ENCODE measurements around the gene MPLKIP. TPM values are rescaled to one million over a fixed set of nuclear protein-coding genes. Genes with fewer than 3 reads are reported as not detected.
A peak's percentile ranks its signal among the peaks of the same experiment; 100 is the strongest.
"Not testable (repeated sequence)": the region's sequence is repeated elsewhere in the genome, so short reads cannot be mapped to it uniquely, and the experiment has no call there.

MPLKIP gene
- 26.2 TPM for total RNA-seq

GRCh38 chr7:40134428-40135316 is at the start of gene MPLKIP, which contains the start of gene SUGCT:
Gene MPLKIP (minus strand): TSS chr7:40134622. CDS start chr7:40134567, 55 bp downstream.
Gene SUGCT (plus strand): TSS chr7:40135005.
- peak; percentile 96 for ATAC-seq
- intact Hi-C loops (cut with DNase I), result no loop called here

GRCh38 chr7:40182452-40182851 is 48.0 kb upstream of the MPLKIP start:
- ATAC-seq, result no peak
- intact Hi-C loops (cut with DNase I), result no loop called here
- DNase-seq (ENCODE audit: low spot score), result no peak

More at GRCh38 chr7:40134428-40135316, at the start of gene MPLKIP, which contains the start of gene SUGCT:
- peak; percentile 90 for DNase-seq (ENCODE audit: low spot score)

DNA sequence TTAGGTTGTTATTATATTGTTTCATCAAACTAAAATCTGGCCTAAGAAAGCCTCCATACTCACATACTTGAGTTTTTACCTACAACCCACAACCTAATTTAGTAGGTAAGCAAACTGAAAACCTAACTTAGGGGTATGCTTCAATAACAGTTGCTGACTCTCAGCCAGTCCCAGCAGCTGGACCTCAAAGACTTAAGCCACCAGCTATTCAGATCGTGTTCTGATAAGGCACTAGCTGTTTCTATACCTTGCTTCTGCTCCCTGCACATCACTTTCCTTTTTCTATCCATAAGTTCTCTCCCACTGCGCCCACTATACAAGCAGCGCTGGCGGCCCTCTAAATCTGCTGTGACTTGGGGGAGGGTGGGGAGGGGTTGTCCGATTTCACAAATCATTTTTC is 42.6 kb upstream of the MPLKIP start:
- intact Hi-C loops (cut with DNase I), result no loop called here
- DNase-seq (ENCODE audit: low spot score) (no peak), ATAC-seq (no peak)

DNA sequence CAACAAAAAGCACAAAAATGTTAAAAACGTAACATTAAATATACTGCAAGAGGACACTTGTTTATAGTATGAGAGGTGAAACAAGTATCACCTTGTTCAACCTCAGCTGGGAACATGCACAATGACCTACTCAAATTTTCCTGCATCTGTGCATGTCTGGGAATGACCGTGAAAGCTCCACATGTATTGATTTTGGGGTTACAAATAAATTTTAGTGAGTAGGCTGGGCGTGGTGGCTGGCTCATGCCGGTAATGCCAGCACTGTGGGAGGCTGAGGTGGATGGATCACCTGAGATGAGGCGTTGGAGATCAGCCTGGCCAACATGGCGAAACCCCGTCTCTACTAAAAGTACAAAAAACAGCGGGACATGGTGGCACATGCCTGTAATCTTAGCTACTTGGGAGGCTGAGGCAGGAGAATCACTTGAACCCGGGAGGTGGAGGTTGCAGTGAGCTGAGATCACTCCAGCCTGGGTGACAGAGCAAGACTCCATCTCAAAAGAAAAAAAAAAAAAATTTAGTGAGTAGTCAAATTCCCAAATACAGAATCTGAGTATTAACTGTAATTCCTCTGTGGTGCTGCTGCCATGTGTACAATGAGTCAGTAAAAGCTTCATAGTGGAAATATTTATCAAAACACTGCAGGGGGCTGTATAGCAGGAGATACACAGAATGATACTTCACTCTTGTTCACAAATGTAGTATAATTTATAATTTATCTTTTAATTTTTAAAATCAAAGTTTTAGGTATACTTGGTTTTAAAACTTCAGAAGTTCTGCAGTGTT is 41.5 kb upstream of the MPLKIP start:
- ATAC-seq (no peak), DNase-seq (ENCODE audit: low spot score) (no peak)
- intact Hi-C loops (cut with DNase I), result no loop called here

DNA sequence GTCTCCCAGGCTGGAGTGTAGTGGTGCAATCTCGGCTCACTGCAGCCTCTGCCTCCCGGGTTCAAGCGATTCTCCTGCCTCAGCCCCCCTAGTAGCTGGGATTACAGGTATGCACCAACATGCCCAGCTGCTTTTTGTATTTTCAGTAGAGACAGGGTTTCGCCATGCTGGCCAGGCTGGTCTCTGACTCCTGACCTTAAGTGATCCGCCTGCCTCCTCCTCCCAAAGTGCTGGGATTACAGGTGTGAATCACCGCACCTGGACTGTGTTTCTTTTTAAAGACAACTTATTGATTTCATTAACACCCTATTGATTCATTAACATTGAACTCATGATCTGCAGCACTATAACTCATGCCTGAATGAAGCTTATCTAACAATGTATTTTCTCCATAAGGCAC is 40.8 kb upstream of the MPLKIP start:
- DNase-seq (ENCODE audit: low spot score); intact Hi-C loops (cut with DNase I); ATAC-seq: not testable (repeated sequence)

- intact Hi-C loops (cut with DNase I); ATAC-seq; DNase-seq (ENCODE audit: low spot score): not testable (repeated sequence)
Observed at GRCh38 chr7:40173121-40173520, 38.7 kb upstream of the MPLKIP start.

- intact Hi-C loops (cut with DNase I); ATAC-seq; DNase-seq (ENCODE audit: low spot score): not testable (repeated sequence)
Observed at GRCh38 chr7:40168266-40168665, 33.8 kb upstream of the MPLKIP start.

- ATAC-seq (no peak), DNase-seq (ENCODE audit: low spot score) (no peak)
- intact Hi-C loops (cut with DNase I), result no loop called here
Observed at GRCh38 chr7:40167291-40167690, 32.9 kb upstream of the MPLKIP start.

DNA sequence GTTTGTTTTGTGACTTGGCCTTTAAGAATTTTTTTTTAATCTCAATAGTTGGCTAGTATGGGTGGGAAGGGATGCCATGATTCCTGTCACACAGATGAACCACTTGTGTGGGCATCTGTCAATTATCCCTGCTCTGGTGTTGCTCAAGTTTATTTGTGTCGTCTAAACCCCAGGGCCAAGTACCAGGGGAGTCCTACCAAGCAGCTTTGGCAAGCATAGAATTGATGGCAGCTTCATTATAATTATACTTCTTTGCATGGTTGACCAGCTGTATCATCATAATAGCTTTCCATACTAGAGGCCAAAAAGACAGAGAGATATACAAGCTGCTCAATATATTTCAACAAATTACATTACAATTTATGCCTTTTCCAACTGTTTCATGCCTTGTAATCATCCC is 30.8 kb upstream of the MPLKIP start:
- no peak for DNase-seq (ENCODE audit: low spot score)
- intact Hi-C loops (cut with DNase I), result no loop called here
- no peak for ATAC-seq

DNA sequence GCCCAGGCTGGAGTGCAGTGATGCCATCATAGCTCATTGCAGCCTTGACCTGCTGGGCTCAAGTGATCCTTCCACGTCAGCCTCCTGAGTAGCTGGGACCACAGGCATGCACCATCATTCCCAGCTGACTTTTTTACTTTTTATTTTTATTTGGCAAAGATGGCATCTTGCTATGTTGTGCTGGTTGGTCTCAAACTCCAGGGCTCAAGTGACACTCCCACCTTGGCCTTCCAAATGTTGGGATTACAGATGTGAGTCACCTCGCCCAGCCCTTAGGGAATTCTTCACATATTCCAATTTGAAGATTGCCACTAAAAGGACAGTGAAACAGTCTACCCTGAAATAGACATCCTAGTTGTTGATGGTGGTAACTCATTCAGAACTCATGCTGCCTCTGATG is 28.1 kb upstream of the MPLKIP start:
- DNase-seq (ENCODE audit: low spot score) (no peak), ATAC-seq (no peak)
- intact Hi-C loops (cut with DNase I), result no loop called here

DNA sequence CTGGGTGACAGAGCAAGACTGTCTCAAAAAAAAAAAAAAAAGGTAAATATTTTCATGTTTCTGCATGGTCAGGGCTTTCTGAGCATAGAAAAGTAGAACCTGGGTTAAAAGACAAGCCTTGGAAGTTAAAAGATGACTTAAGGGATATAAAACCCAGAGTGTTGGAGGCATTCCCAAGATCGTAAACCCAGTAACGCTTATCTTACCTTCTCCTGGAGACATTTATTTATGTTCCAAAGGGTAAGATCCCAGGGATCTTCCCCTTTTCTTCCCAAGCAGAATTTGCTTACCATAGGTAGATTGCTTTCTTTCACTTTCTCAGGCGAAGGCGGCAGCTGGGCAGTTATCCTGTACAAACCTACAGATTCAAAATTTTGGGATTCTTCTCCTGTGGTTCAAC is 22.6 kb upstream of the MPLKIP start:
- no peak for DNase-seq (ENCODE audit: low spot score)

GRCh38 chr7:40151504-40151903 is 17.1 kb upstream of the MPLKIP start:
- intact Hi-C loops (cut with DNase I), result no loop called here
- ATAC-seq (no peak), DNase-seq (ENCODE audit: low spot score) (no peak)

More for the DNA sequence above, 22.6 kb upstream of the MPLKIP start:
- intact Hi-C loops (cut with DNase I), result no loop called here
- no peak for ATAC-seq

DNA sequence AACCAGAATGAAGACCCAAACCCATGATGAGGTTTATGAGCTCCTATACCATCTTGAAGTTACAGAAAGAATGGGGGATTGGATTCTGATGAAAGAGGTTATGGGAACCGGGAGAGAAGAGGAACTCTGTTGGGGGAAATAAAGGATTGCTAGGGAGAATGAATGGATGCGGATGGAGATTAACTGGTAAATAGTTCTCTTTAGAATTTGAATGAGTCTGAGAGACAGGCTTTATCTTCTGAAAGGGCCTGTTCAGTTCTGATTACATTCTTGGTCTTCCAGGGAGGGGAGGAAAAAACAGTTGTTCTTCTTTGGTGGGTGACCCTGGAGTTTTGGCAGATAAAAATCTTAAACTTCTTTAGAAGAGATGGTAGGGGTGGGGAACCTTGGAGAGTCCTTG is 14.2 kb upstream of the MPLKIP start:
- DNase-seq (ENCODE audit: low spot score) (no peak), ATAC-seq (no peak)
- intact Hi-C loops (cut with DNase I), result no loop called here

DNA sequence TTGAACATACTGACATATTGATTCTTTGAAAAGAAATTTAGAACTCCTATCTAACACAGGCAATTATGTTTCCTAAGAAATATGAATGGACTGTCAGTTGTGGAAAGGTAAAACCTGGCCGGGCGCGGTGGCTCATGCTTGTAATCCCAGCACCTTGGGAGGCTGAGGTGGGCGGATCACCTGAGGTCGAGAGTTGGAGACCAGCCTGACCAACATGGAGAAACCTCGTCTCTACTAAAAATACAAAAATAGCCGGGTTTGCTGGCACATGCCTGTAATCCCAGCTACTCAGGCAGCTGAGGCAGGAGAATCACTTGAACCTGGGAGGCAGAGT is 13.8 kb upstream of the MPLKIP start:
- intact Hi-C loops (cut with DNase I); ATAC-seq; DNase-seq (ENCODE audit: low spot score): not testable (repeated sequence)

- intact Hi-C loops (cut with DNase I), result no loop called here
- ATAC-seq (no peak), DNase-seq (ENCODE audit: low spot score) (no peak)
Observed at GRCh38 chr7:40147371-40148246, 13.2 kb upstream of the MPLKIP start.

- ATAC-seq; intact Hi-C loops (cut with DNase I); DNase-seq (ENCODE audit: low spot score): not testable (repeated sequence)
Observed at GRCh38 chr7:40145596-40146130, 11.2 kb upstream of the MPLKIP start.

- intact Hi-C loops (cut with DNase I); ATAC-seq; DNase-seq (ENCODE audit: low spot score): not testable (repeated sequence)
Observed at GRCh38 chr7:40141916-40142315, 7.5 kb upstream of the MPLKIP start.

GRCh38 chr7:40139891-40140290 is 5.5 kb upstream of the MPLKIP start:
- DNase-seq (ENCODE audit: low spot score); intact Hi-C loops (cut with DNase I); ATAC-seq: not testable (repeated sequence)

DNA sequence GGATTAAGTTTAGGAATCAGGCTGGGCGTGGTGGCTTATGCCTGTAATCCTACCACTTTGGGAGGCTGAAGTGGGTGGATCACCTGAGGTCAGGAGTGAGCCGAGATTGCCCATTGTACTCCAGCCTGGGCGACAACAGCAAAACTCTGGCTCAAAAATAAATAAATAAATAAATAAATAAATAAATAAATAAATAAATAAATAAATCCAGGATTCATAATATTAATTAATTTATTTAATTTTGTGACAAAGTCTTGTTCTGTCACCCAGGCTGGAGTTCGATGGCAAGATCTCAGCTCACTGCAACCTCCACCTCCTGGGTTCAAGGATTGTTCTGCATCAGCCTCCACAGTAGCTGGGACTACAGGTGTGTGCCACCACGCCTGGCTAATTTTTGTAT is 4.6 kb upstream of the MPLKIP start:
- ATAC-seq (no peak), DNase-seq (ENCODE audit: low spot score) (no peak)
- intact Hi-C loops (cut with DNase I), result no loop called here

Measured in sciatic nerve (tissue), 2 donors.